GM13976 (cell line): ENCODE data around the gene E4F1.

Source experiments
- DNase-seq: peaks from one replicate; pipeline ENCODE4 v3.0.0; 2012; ENCODE audit warnings: low spot score
- CTCF ChIP-seq: IDR thresholded peaks from 2 replicates; pipeline ENCODE4 v1.5.1; 2012; ENCODE audit warnings: borderline replicate concordance, mild to moderate bottlenecking; ENCODE audit not compliant: insufficient read depth; ENCODE audit errors: extremely low read depth, missing control alignments, control extremely low read depth
- in situ Hi-C: fragments of 300-500 bp; cut with MboI; formaldehyde crosslinking; loops from one replicate; pipeline ENCODE4 v1.12.0; 2022; ENCODE audit warnings: low sequenced_read_pairs, mixed read lengths, inconsistent platforms; ENCODE audit not compliant: unreplicated experiment

Gene E4F1

GRCh38 chr16:2205967-2206313 is 17.5 kb upstream of the E4F1 start:
- in situ Hi-C loops, result no loop called here
- no peak for TF ChIP-seq CTCF
- no peak for DNase-seq

DNA sequence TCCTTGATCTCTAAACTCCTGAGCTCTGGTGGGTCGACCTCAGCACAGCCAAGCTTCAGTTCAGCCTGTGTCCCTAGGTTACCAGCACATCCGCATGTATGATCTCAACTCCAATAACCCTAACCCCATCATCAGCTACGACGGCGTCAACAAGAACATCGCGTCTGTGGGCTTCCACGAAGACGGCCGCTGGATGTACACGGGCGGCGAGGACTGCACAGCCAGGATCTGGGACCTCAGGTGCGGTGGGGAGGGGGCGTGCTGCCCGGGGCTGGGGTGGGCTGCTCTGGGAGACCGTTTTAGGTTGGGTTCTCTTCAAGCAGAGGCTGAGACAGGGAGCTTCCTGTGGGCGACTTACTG is 17.0 kb upstream of the E4F1 start:
- no peak for TF ChIP-seq CTCF
- no peak for DNase-seq
- in situ Hi-C loops, result no loop called here

DNA sequence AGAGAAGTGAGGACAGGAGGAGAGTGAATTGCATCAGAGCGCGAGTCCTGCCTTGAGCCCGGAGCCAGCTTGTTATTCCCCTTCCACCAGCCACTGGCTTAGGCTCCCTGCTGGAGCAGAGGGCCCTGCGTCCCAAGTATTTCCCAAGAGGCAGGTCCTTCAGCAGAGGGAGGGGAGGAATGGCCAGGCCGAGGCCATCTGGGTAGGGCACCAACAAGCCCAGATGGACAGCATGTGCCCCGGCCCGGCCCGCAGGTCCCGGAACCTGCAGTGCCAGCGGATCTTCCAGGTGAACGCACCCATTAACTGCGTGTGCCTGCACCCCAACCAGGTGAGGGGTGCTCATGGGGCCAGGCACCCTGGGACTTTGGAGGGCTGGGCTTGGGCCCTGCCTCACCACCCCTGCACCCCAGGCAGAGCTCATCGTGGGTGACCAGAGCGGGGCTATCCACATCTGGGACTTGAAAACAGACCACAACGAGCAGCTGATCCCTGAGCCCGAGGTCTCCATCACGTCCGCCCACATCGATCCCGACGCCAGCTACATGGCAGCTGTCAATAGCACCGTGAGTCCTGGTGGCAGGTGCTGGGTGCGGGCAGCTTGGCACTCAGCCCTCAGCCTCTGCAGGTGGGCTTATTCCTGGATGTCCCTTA is 16.5 kb upstream of the E4F1 start:
- DNase-seq, result no peak
- TF ChIP-seq CTCF, result no peak
- in situ Hi-C loops, result no loop called here

GRCh38 chr16:2207872-2208271 is 15.5 kb upstream of the E4F1 start:
- in situ Hi-C loops, result no loop called here
- no peak for TF ChIP-seq CTCF
- no peak for DNase-seq

- TF ChIP-seq CTCF, result no peak
- no peak for DNase-seq
- in situ Hi-C loops, result no loop called here
Measured at GRCh38 chr16:2208308-2208707, 15.1 kb upstream of the E4F1 start.

GRCh38 chr16:2208772-2209171 is 14.6 kb upstream of the E4F1 start:
- in situ Hi-C loops, result no loop called here
- TF ChIP-seq CTCF, result no peak
- DNase-seq, result no peak
